Activated naive CD4-positive, alpha-beta T cell treated with anti-CD3 and anti-CD28 coated beads, Interleukin-2, amount 10 ng/mL, durations not matched to agents 7 days and 5 days (primary cell): ENCODE measurements around the gene HMGCR.
"Not testable (repeated sequence)": the region's sequence is repeated elsewhere in the genome, so short reads cannot be mapped to it uniquely, and the experiment has no call there.

Experiments used
- CTCF ChIA-PET: fragments of 350-600 bp; sonication (Branson Sonifier 250); formaldehyde crosslinking; loops from one replicate; lab custom pipeline; 2021; ENCODE audit warnings: antibody characterized with exemption; lab: Charles Lee
- DNase-seq: peaks from one replicate; pipeline ENCODE4 v3.0.0-alpha.2; 2020
- H3K27ac Mint-ChIP-seq: one replicate; pipeline ENCODE4 v1.8.0; 2021; ENCODE audit warnings: mild to moderate bottlenecking, moderate library complexity, mixed read lengths
- H3K27me3 Mint-ChIP-seq: one replicate; pipeline ENCODE4 v1.8.0; 2021; ENCODE audit warnings: mild to moderate bottlenecking, mixed read lengths
- H3K36me3 Mint-ChIP-seq: one replicate; pipeline ENCODE4 v1.8.0; 2021; ENCODE audit warnings: mixed read lengths
- H3K4me1 Mint-ChIP-seq: one replicate; pipeline ENCODE4 v1.8.0; 2021; ENCODE audit warnings: mixed read lengths
- H3K4me3 Mint-ChIP-seq: one replicate; pipeline ENCODE4 v1.8.0; 2021; ENCODE audit warnings: mild to moderate bottlenecking, moderate library complexity, mixed read lengths
- H3K9me3 Mint-ChIP-seq: one replicate; pipeline ENCODE4 v1.8.0; 2021; ENCODE audit warnings: mixed read lengths

HMGCR gene

GRCh38 chr5:75336615-75337336, at the start of gene HMGCR:
Gene HMGCR (plus strand): TSS chr5:75337220. CDS start chr5:75342606, 5,386 bp downstream.
- H3K27me3 Mint-ChIP-seq, result peaks cover 3% of the 10 kb centered on the region
- peaks cover 32% of the 10 kb centered on the region for H3K4me1 Mint-ChIP-seq

GRCh38 chr5:75291844-75292243, 45.2 kb upstream of the HMGCR start:
- not testable (repeated sequence) for H3K9me3 Mint-ChIP-seq, H3K27me3 Mint-ChIP-seq, H3K4me3 Mint-ChIP-seq, H3K4me1 Mint-ChIP-seq, DNase-seq, H3K36me3 Mint-ChIP-seq, H3K27ac Mint-ChIP-seq
- CTCF ChIA-PET, result interaction anchor here (1.3 kb wide), 1 partner anchor 39 kb away, joined by 4 read pairs; no protein-coding TSS in a partner anchor

More at GRCh38 chr5:75336615-75337336, at the start of gene HMGCR:
- CTCF ChIA-PET, result interaction anchor here (0.6 to 1.7 kb wide), 6 partner anchors 15 to 411 kb away, joined by 3 to 13 read pairs (median 3); partner anchors contain the start of gene ANKRD31
- H3K4me3 Mint-ChIP-seq, result no peak within 1 kb of the TSS
- peak; percentile 99 for DNase-seq
- peaks cover 19% of the 10 kb centered on the region for H3K36me3 Mint-ChIP-seq
- no peak within 1 kb of the TSS for H3K27ac Mint-ChIP-seq
- no peaks in the 10 kb centered on the region for H3K9me3 Mint-ChIP-seq

GRCh38 chr5:75300084-75300483, 36.9 kb upstream of the HMGCR start:
- CTCF ChIA-PET, result no interaction called here
- DNase-seq, result no peak
- H3K27ac Mint-ChIP-seq, result no peak overlapping the region
- H3K4me1 Mint-ChIP-seq, result no peaks in the 10 kb centered on the region
- no peak overlapping the region for H3K4me3 Mint-ChIP-seq
- peaks cover 4% of the 10 kb centered on the region for H3K9me3 Mint-ChIP-seq
- H3K36me3 Mint-ChIP-seq, result no peaks in the 10 kb centered on the region
- peaks cover 4% of the 10 kb centered on the region for H3K27me3 Mint-ChIP-seq

GRCh38 chr5:75303419-75303818, 33.6 kb upstream of the HMGCR start:
- DNase-seq, result no peak
- no peaks in the 10 kb centered on the region for H3K36me3 Mint-ChIP-seq
- no peaks in the 10 kb centered on the region for H3K9me3 Mint-ChIP-seq
- CTCF ChIA-PET, result no interaction called here
- H3K27ac Mint-ChIP-seq, result no peak overlapping the region
- no peak overlapping the region for H3K4me3 Mint-ChIP-seq
- peaks cover 4% of the 10 kb centered on the region for H3K27me3 Mint-ChIP-seq
- H3K4me1 Mint-ChIP-seq, result no peaks in the 10 kb centered on the region

- H3K27me3 Mint-ChIP-seq, CTCF ChIA-PET, H3K27ac Mint-ChIP-seq, H3K4me3 Mint-ChIP-seq, H3K36me3 Mint-ChIP-seq, H3K9me3 Mint-ChIP-seq, H3K4me1 Mint-ChIP-seq, DNase-seq: not testable (repeated sequence)
These were observed 32.5 kb upstream of the HMGCR start for GRCh38 chr5:75304486-75304885.

GRCh38 chr5:75306746-75307145, 30.3 kb upstream of the HMGCR start:
- no peaks in the 10 kb centered on the region for H3K36me3 Mint-ChIP-seq
- H3K27me3 Mint-ChIP-seq, result peaks cover 18% of the 10 kb centered on the region
- H3K9me3 Mint-ChIP-seq, result no peaks in the 10 kb centered on the region
- no peaks in the 10 kb centered on the region for H3K4me1 Mint-ChIP-seq
- CTCF ChIA-PET, result no interaction called here
- H3K27ac Mint-ChIP-seq, result no peak overlapping the region
- DNase-seq, result no peak
- no peak overlapping the region for H3K4me3 Mint-ChIP-seq

- DNase-seq, result no peak
- Mint-ChIP-seq H3K27me3 (peaks cover 15% of the 10 kb centered on the region), H3K36me3 (no peaks in the 10 kb centered on the region), H3K4me1 (no peaks in the 10 kb centered on the region), H3K27ac (no peak overlapping the region), H3K9me3 (no peaks in the 10 kb centered on the region), H3K4me3 (no peak overlapping the region)
- CTCF ChIA-PET, result no interaction called here
These were observed 26.8 kb upstream of the HMGCR start for GRCh38 chr5:75310212-75310611.

- H3K36me3 Mint-ChIP-seq, DNase-seq, H3K9me3 Mint-ChIP-seq, H3K27me3 Mint-ChIP-seq, H3K4me3 Mint-ChIP-seq, H3K27ac Mint-ChIP-seq, H3K4me1 Mint-ChIP-seq: not testable (repeated sequence)
- CTCF ChIA-PET, result interaction anchor here (1.1 kb wide), 1 partner anchor 11 kb away, joined by 3 read pairs; no protein-coding TSS in a partner anchor
These were observed 17.9 kb upstream of the HMGCR start for GRCh38 chr5:75319148-75319547.

- Mint-ChIP-seq H3K4me3 (no peak overlapping the region), H3K27me3 (no peaks in the 10 kb centered on the region), H3K4me1 (no peaks in the 10 kb centered on the region), H3K36me3 (no peaks in the 10 kb centered on the region), H3K27ac (no peak overlapping the region), H3K9me3 (no peaks in the 10 kb centered on the region)
- CTCF ChIA-PET, result interaction anchor here (1.1 kb wide), 1 partner anchor 10 kb away, joined by 3 read pairs; no protein-coding TSS in a partner anchor
- no peak for DNase-seq
These were observed 17.4 kb upstream of the HMGCR start for GRCh38 chr5:75319638-75320037.

GRCh38 chr5:75320371-75320770, 16.6 kb upstream of the HMGCR start:
- no peaks in the 10 kb centered on the region for H3K36me3 Mint-ChIP-seq
- H3K4me3 Mint-ChIP-seq, result no peak overlapping the region
- no peak overlapping the region for H3K27ac Mint-ChIP-seq
- H3K4me1 Mint-ChIP-seq, result no peaks in the 10 kb centered on the region
- H3K9me3 Mint-ChIP-seq, result no peaks in the 10 kb centered on the region
- no peaks in the 10 kb centered on the region for H3K27me3 Mint-ChIP-seq
- CTCF ChIA-PET, result interaction anchor here (1.1 kb wide), 1 partner anchor 9 kb away, joined by 3 read pairs; no protein-coding TSS in a partner anchor
- no peak for DNase-seq

GRCh38 chr5:75322066-75322465, 15.0 kb upstream of the HMGCR start:
- H3K9me3 Mint-ChIP-seq, result no peaks in the 10 kb centered on the region
- H3K27ac Mint-ChIP-seq, result no peak overlapping the region
- no peaks in the 10 kb centered on the region for H3K36me3 Mint-ChIP-seq
- no peaks in the 10 kb centered on the region for H3K27me3 Mint-ChIP-seq
- H3K4me1 Mint-ChIP-seq, result no peaks in the 10 kb centered on the region
- CTCF ChIA-PET, result no interaction called here
- no peak overlapping the region for H3K4me3 Mint-ChIP-seq
- no peak for DNase-seq

GRCh38 chr5:75324791-75325190, 12.2 kb upstream of the HMGCR start:
- no peak for DNase-seq
- Mint-ChIP-seq H3K27me3 (peaks cover under 1% of the 10 kb centered on the region), H3K4me3 (no peak overlapping the region), H3K4me1 (no peaks in the 10 kb centered on the region), H3K36me3 (no peaks in the 10 kb centered on the region), H3K9me3 (no peaks in the 10 kb centered on the region), H3K27ac (no peak overlapping the region)
- CTCF ChIA-PET, result no interaction called here

- H3K4me1 Mint-ChIP-seq, result no peaks in the 10 kb centered on the region
- no peak overlapping the region for H3K4me3 Mint-ChIP-seq
- H3K36me3 Mint-ChIP-seq, result no peaks in the 10 kb centered on the region
- no peak overlapping the region for H3K27ac Mint-ChIP-seq
- DNase-seq, result no peak
- CTCF ChIA-PET, result no interaction called here
- H3K27me3 Mint-ChIP-seq, result peaks cover 4% of the 10 kb centered on the region
- no peaks in the 10 kb centered on the region for H3K9me3 Mint-ChIP-seq
These were observed 11.8 kb upstream of the HMGCR start for GRCh38 chr5:75325242-75325641.

- H3K27me3 Mint-ChIP-seq, result peaks cover 7% of the 10 kb centered on the region
- H3K9me3 Mint-ChIP-seq, result no peaks in the 10 kb centered on the region
- CTCF ChIA-PET, result interaction anchor here (1.1 to 1.2 kb wide), 2 partner anchors 11 to 39 kb away, joined by 3 to 4 read pairs; no protein-coding TSS in a partner anchor
- H3K4me1 Mint-ChIP-seq, result no peaks in the 10 kb centered on the region
- DNase-seq, result no peak
- no peak overlapping the region for H3K27ac Mint-ChIP-seq
- H3K4me3 Mint-ChIP-seq, result no peak overlapping the region
- no peaks in the 10 kb centered on the region for H3K36me3 Mint-ChIP-seq
These were observed 6.6 kb upstream of the HMGCR start for GRCh38 chr5:75330404-75330803.
